C4-2B (cell line): ENCODE results near the gene DYNLT5.
A peak's percentile ranks its signal among the peaks of the same experiment; 100 is the strongest.

Experiments
- H3K27ac ChIP-seq: fragments of 450-650 bp; 2 replicates; pipeline ENCODE4 v1.5.1; 2017
- CTCF ChIP-seq: fragments of 450-650 bp; conservative IDR thresholded peaks from 2 replicates; pipeline ENCODE4 v1.5.1; 2017; ENCODE audit warnings: mild to moderate bottlenecking
- ZFX ChIP-seq: fragments of 450-650 bp; IDR thresholded peaks from 2 replicates; pipeline ENCODE4 v1.6.1; 2017

The DYNLT5 gene

GRCh38 chr1:66752000-66752592, at the start of gene DYNLT5:
Gene DYNLT5 (plus strand): TSS chr1:66752459. CDS start chr1:66754659, 2,200 bp downstream.
- H3K27ac ChIP-seq = no peak within 1 kb of the TSS
- TF ChIP-seq ZFX = no peak
- no peak for TF ChIP-seq CTCF

GRCh38 chr1:66704177-66704875, 47.9 kb upstream of the DYNLT5 start:
- H3K27ac ChIP-seq = no peak overlapping the region
- TF ChIP-seq CTCF (no peak), ZFX (no peak)

- TF ChIP-seq CTCF (no peak), ZFX (no peak)
These were observed 47.1 kb upstream of the DYNLT5 start for GRCh38 chr1:66705110-66705509.

GRCh38 chr1:66711420-66711819, 40.8 kb upstream of the DYNLT5 start:
- TF ChIP-seq ZFX = no peak
- peak; percentile 11 for TF ChIP-seq CTCF
- H3K27ac ChIP-seq = no peak overlapping the region

More at GRCh38 chr1:66705110-66705509, 47.1 kb upstream of the DYNLT5 start:
- no peak overlapping the region for H3K27ac ChIP-seq

- H3K27ac ChIP-seq = no peak overlapping the region
These were observed 39.4 kb upstream of the DYNLT5 start for GRCh38 chr1:66712839-66713238.

GRCh38 chr1:66723985-66724384, 28.3 kb upstream of the DYNLT5 start:
- H3K27ac ChIP-seq = no peak overlapping the region
- TF ChIP-seq ZFX (no peak), CTCF (no peak)

More at GRCh38 chr1:66712839-66713238, 39.4 kb upstream of the DYNLT5 start:
- TF ChIP-seq ZFX (no peak), CTCF (no peak)

GRCh38 chr1:66725885-66726665, 26.2 kb upstream of the DYNLT5 start:
- H3K27ac ChIP-seq = no peak overlapping the region
- TF ChIP-seq ZFX (no peak), CTCF (peak; percentile 99)
